Caco-2 (cell line): ENCODE measurements around the gene SLC7A8. TPM values are rescaled to one million over a fixed set of nuclear protein-coding genes. Genes with fewer than 3 reads are reported as not detected.

Experiments used
- BruUV-seq: library from RNA; stranded (reverse); fragments of 400-500 nt; replicated peaks from 2 replicates; lab custom pipeline; 2021; lab: Mats Ljungman, UMichigan
- CTCF ChIA-PET: fragments of 300-600 bp; sonication (Branson Sonifier 250); formaldehyde crosslinking; loops from one replicate; lab custom pipeline; 2022; ENCODE audit warnings: antibody characterized with exemption; lab: Charles Lee
- POLR2A ChIA-PET: fragments of 300-600 bp; sonication (Branson Sonifier 250); formaldehyde crosslinking; loops from one replicate; lab custom pipeline; 2022; ENCODE audit warnings: antibody characterized with exemption; lab: Charles Lee
- DNase-seq, 2 experiments: peaks; one replicate each; pipeline versions ENCODE4 v3.0.0 to v3.0.0-alpha.2; 2020 to 2022
- H3K27me3 ChIP-seq: replicated peaks from 2 replicates; pipeline ENCODE4 v1.6.0; 2011; ENCODE audit warnings: low read length; ENCODE audit not compliant: control insufficient read depth, insufficient read depth
- H3K36me3 ChIP-seq: 2 replicates; pipeline ENCODE4 v1.5.1; 2011; ENCODE audit warnings: low read length; ENCODE audit not compliant: control insufficient read depth, insufficient read depth
- H3K4me1 ChIP-seq: fragments of 250-450 bp; sonication (Bioruptor Pico); 2 replicates; pipeline ENCODE4 v1.5.1; 2020; ENCODE audit warnings: mild to moderate bottlenecking
- H3K4me3 ChIP-seq: 2 replicates; pipeline ENCODE4 v1.5.1; 2011; ENCODE audit warnings: low read depth, mild to moderate bottlenecking, control low read depth, low read length
- H3K9me3 ChIP-seq: fragments of 250-450 bp; sonication (Bioruptor Pico); 2 replicates; pipeline ENCODE4 v1.5.1; 2020; ENCODE audit warnings: mild to moderate bottlenecking, moderate library complexity
- H3K27ac Mint-ChIP-seq: one replicate; pipeline ENCODE4 v1.8.0; 2022; ENCODE audit warnings: mixed read lengths; ENCODE audit not compliant: unreplicated experiment
- H3K27me3 Mint-ChIP-seq: one replicate; pipeline ENCODE4 v1.8.0; 2022; ENCODE audit warnings: mixed read lengths; ENCODE audit not compliant: insufficient read depth, unreplicated experiment
- H3K36me3 Mint-ChIP-seq: one replicate; pipeline ENCODE4 v1.8.0; 2022; ENCODE audit warnings: mild to moderate bottlenecking, mixed read lengths; ENCODE audit not compliant: insufficient read depth, unreplicated experiment
- H3K4me1 Mint-ChIP-seq: one replicate; pipeline ENCODE4 v1.8.0; 2022; ENCODE audit warnings: low read depth, mixed read lengths; ENCODE audit not compliant: unreplicated experiment
- H3K4me3 Mint-ChIP-seq: one replicate; pipeline ENCODE4 v1.8.0; 2022; ENCODE audit warnings: mild to moderate bottlenecking, moderate library complexity, mixed read lengths; ENCODE audit not compliant: unreplicated experiment
- H3K9me3 Mint-ChIP-seq: one replicate; pipeline ENCODE4 v1.8.0; 2022; ENCODE audit warnings: mixed read lengths; ENCODE audit not compliant: unreplicated experiment
- CTCF ChIP-seq, 2 experiments: fragments of 200-600 bp in 1 of 2; IDR thresholded peaks; 1 replicate in 1 of 2; 2 replicates in 1 of 2; pipeline versions ENCODE4 v1.5.1 to v1.8.0; 2011 to 2022; ENCODE audit warnings: antibody characterized with exemption in 1 of 2, control low read depth in 1 of 2, inconsistent platforms in 1 of 2, low read depth in 1 of 2, low read length in 1 of 2, mild to moderate bottlenecking in 1 of 2, moderate library complexity in 1 of 2; ENCODE audit not compliant: insufficient read depth in 1 of 2, severe bottlenecking in 1 of 2, unreplicated experiment in 1 of 2
- intact Hi-C: fragments of 100-400 bp; cut with micrococcal nuclease; formaldehyde crosslinking; loops from one replicate; pipeline ENCODE4 v1.10.0; 2022; ENCODE audit not compliant: unreplicated experiment
- total RNA-seq: library from RNA; stranded (reverse); gene quantifications from 2 replicates; pipeline ENCODE4 v1.2.3, GENCODE V29; 2022

The SLC7A8 gene
- total RNA-seq, 1 experiment from 2014 or later: 26.9 TPM

GRCh38 chr14:23154964-23155587 is 28.4 kb downstream of the SLC7A8 start:
- H3K36me3 ChIP-seq: no peaks in the 10 kb centered on the region
- POLR2A ChIA-PET: interaction anchor here (0.5 kb wide), 1 partner anchor 1451 kb away, joined by 3 read pairs; no protein-coding TSS in a partner anchor
- Mint-ChIP-seq H3K4me3 (no peak overlapping the region), H3K36me3 (no peaks in the 10 kb centered on the region), H3K4me1 (peaks cover 15% of the 10 kb centered on the region), H3K27me3 (no peaks in the 10 kb centered on the region), H3K9me3 (no peaks in the 10 kb centered on the region), H3K27ac (no peak overlapping the region)
- BruUV-seq: no TSS peak
- H3K4me1 ChIP-seq: peaks cover 19% of the 10 kb centered on the region
- intact Hi-C loops: no loop called here
- no peak for DNase-seq
- no peaks in the 10 kb centered on the region for H3K9me3 ChIP-seq
- no peak overlapping the region for H3K4me3 ChIP-seq
- H3K27me3 ChIP-seq: no peaks in the 10 kb centered on the region
- no peak for TF ChIP-seq CTCF (IDR thresholded peaks at IDR 0.05; ENCODE audit: insufficient read depth in 1 of 2, low read depth in 1 of 2, low read length in 1 of 2, severe bottlenecking in 1 of 2, unreplicated experiment in 1 of 2)
- CTCF ChIA-PET: interaction anchor here (1.9 kb wide), 1 partner anchor 35 kb away, joined by 8 read pairs; no protein-coding TSS in a partner anchor

GRCh38 chr14:23153851-23154796 is 29.3 kb downstream of the SLC7A8 start:
- intact Hi-C loops: no loop called here
- POLR2A ChIA-PET: no interaction called here
- no peaks in the 10 kb centered on the region for H3K27me3 Mint-ChIP-seq
- peak overlapping the region; percentile 33 for H3K27ac Mint-ChIP-seq
- CTCF ChIA-PET: interaction anchor here (1.9 kb wide), 1 partner anchor 34 kb away, joined by 8 read pairs; no protein-coding TSS in a partner anchor
- H3K4me3 Mint-ChIP-seq: no peak overlapping the region
- Histone ChIP-seq H3K4me1 (peaks cover 19% of the 10 kb centered on the region), H3K36me3 (no peaks in the 10 kb centered on the region), H3K9me3 (no peaks in the 10 kb centered on the region), H3K4me3 (no peak overlapping the region), H3K27me3 (no peaks in the 10 kb centered on the region)
- BruUV-seq: no TSS peak
- peaks cover 18% of the 10 kb centered on the region for H3K4me1 Mint-ChIP-seq
- no peak for TF ChIP-seq CTCF (IDR thresholded peaks at IDR 0.05; ENCODE audit: insufficient read depth in 1 of 2, low read depth in 1 of 2, low read length in 1 of 2, severe bottlenecking in 1 of 2, unreplicated experiment in 1 of 2)
- no peak for DNase-seq
- no peaks in the 10 kb centered on the region for H3K36me3 Mint-ChIP-seq
- no peaks in the 10 kb centered on the region for H3K9me3 Mint-ChIP-seq

- TF ChIP-seq CTCF (IDR thresholded peaks at IDR 0.05; ENCODE audit: insufficient read depth in 1 of 2, low read depth in 1 of 2, low read length in 1 of 2, severe bottlenecking in 1 of 2, unreplicated experiment in 1 of 2): no peak
- intact Hi-C loops: no loop called here
- Histone ChIP-seq H3K27me3 (no peaks in the 10 kb centered on the region), H3K36me3 (no peaks in the 10 kb centered on the region), H3K9me3 (no peaks in the 10 kb centered on the region), H3K4me3 (no peak overlapping the region), H3K4me1 (peaks cover 34% of the 10 kb centered on the region)
- no peak overlapping the region for H3K4me3 Mint-ChIP-seq
- CTCF ChIA-PET: no interaction called here
- no peak for DNase-seq
- no peaks in the 10 kb centered on the region for H3K27me3 Mint-ChIP-seq
- H3K36me3 Mint-ChIP-seq: peaks cover 5% of the 10 kb centered on the region
- BruUV-seq: no TSS peak
- H3K27ac Mint-ChIP-seq: no peak overlapping the region
- peaks cover 27% of the 10 kb centered on the region for H3K4me1 Mint-ChIP-seq
- H3K9me3 Mint-ChIP-seq: no peaks in the 10 kb centered on the region
- POLR2A ChIA-PET: no interaction called here
Observed at GRCh38 chr14:23151342-23151741, 32.1 kb downstream of the SLC7A8 start.
